ENCODE results near the gene AFF3. TPM values are rescaled to one million over a fixed set of nuclear protein-coding genes. Genes with fewer than 3 reads are reported as not detected.

AFF3 gene
- total RNA-seq, 1 donor from 2014 or later, result 7.3 TPM

- H3K27me3 Mint-ChIP-seq, result peaks cover 23% of the 10 kb centered on the region
- no peak overlapping the region for H3K4me3 Mint-ChIP-seq (ENCODE audit: low read depth)
- no peak for DNase-seq (ENCODE audit: low spot score, unreplicated experiment)
- no peaks in the 10 kb centered on the region for H3K4me1 Mint-ChIP-seq (ENCODE audit: low read depth)
- peaks cover 4% of the 10 kb centered on the region for H3K9me3 Mint-ChIP-seq (ENCODE audit: low read depth)
- H3K36me3 Mint-ChIP-seq (ENCODE audit: insufficient read depth), result no peaks in the 10 kb centered on the region
- H3K27ac Mint-ChIP-seq, result no peak overlapping the region
- TF ChIP-seq, protein P1, sequence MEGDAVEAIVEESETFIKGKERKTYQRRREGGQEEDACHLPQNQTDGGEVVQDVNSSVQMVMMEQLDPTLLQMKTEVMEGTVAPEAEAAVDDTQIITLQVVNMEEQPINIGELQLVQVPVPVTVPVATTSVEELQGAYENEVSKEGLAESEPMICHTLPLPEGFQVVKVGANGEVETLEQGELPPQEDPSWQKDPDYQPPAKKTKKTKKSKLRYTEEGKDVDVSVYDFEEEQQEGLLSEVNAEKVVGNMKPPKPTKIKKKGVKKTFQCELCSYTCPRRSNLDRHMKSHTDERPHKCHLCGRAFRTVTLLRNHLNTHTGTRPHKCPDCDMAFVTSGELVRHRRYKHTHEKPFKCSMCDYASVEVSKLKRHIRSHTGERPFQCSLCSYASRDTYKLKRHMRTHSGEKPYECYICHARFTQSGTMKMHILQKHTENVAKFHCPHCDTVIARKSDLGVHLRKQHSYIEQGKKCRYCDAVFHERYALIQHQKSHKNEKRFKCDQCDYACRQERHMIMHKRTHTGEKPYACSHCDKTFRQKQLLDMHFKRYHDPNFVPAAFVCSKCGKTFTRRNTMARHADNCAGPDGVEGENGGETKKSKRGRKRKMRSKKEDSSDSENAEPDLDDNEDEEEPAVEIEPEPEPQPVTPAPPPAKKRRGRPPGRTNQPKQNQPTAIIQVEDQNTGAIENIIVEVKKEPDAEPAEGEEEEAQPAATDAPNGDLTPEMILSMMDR (IDR thresholded peaks at IDR 0.05; ENCODE audit: unreplicated experiment), result no peak
Measured at GRCh38 chr2:100140582-100140981, 1.8 kb downstream of the AFF3 start.

- H3K9me3 Mint-ChIP-seq (ENCODE audit: low read depth), result no peaks in the 10 kb centered on the region
- no peak overlapping the region for H3K4me3 Mint-ChIP-seq (ENCODE audit: low read depth)
- peaks cover 4% of the 10 kb centered on the region for H3K27me3 Mint-ChIP-seq
- H3K4me1 Mint-ChIP-seq (ENCODE audit: low read depth), result no peaks in the 10 kb centered on the region
- no peak overlapping the region for H3K27ac Mint-ChIP-seq
- H3K36me3 Mint-ChIP-seq (ENCODE audit: insufficient read depth), result no peaks in the 10 kb centered on the region
- no peak for DNase-seq (ENCODE audit: low spot score, unreplicated experiment)
- TF ChIP-seq, protein P1 (IDR thresholded peaks at IDR 0.05; ENCODE audit: unreplicated experiment), result no peak
Measured at GRCh38 chr2:100137866-100138570, 4.4 kb downstream of the AFF3 start.

- TF ChIP-seq, protein P1 (IDR thresholded peaks at IDR 0.05; ENCODE audit: unreplicated experiment), result no peak
- Mint-ChIP-seq H3K27ac (no peak overlapping the region), H3K4me3 (ENCODE audit: low read depth) (no peak overlapping the region), H3K36me3 (ENCODE audit: insufficient read depth) (no peaks in the 10 kb centered on the region), H3K4me1 (ENCODE audit: low read depth) (no peaks in the 10 kb centered on the region), H3K27me3 (peaks cover 4% of the 10 kb centered on the region), H3K9me3 (ENCODE audit: low read depth) (no peaks in the 10 kb centered on the region)
- no peak for DNase-seq (ENCODE audit: low spot score, unreplicated experiment)
Measured at GRCh38 chr2:100137318-100137717, 5.1 kb downstream of the AFF3 start.

- Mint-ChIP-seq H3K27ac (no peak overlapping the region), H3K4me3 (ENCODE audit: low read depth) (no peak overlapping the region), H3K27me3 (peaks cover 4% of the 10 kb centered on the region), H3K4me1 (ENCODE audit: low read depth) (no peaks in the 10 kb centered on the region), H3K9me3 (ENCODE audit: low read depth) (no peaks in the 10 kb centered on the region), H3K36me3 (ENCODE audit: insufficient read depth) (no peaks in the 10 kb centered on the region)
- DNase-seq (ENCODE audit: low spot score, unreplicated experiment), result no peak
- TF ChIP-seq, protein P1 (IDR thresholded peaks at IDR 0.05; ENCODE audit: unreplicated experiment), result no peak
Measured at GRCh38 chr2:100136310-100136709, 6.1 kb downstream of the AFF3 start.

GRCh38 chr2:100135415-100135814 lies 7.0 kb downstream of the AFF3 start:
- TF ChIP-seq, protein P1 (IDR thresholded peaks at IDR 0.05; ENCODE audit: unreplicated experiment), result no peak
- H3K4me1 Mint-ChIP-seq (ENCODE audit: low read depth), result no peaks in the 10 kb centered on the region
- DNase-seq (ENCODE audit: low spot score, unreplicated experiment), result no peak
- H3K9me3 Mint-ChIP-seq (ENCODE audit: low read depth), result no peaks in the 10 kb centered on the region
- peaks cover 3% of the 10 kb centered on the region for H3K27me3 Mint-ChIP-seq
- no peak overlapping the region for H3K4me3 Mint-ChIP-seq (ENCODE audit: low read depth)
- no peak overlapping the region for H3K27ac Mint-ChIP-seq
- H3K36me3 Mint-ChIP-seq (ENCODE audit: insufficient read depth), result no peaks in the 10 kb centered on the region

Measured in progenitor cell of endocrine pancreas (in vitro differentiated cells).